Measurements from ENCODE around the gene ADGRA1. TPM values are rescaled to one million over a fixed set of nuclear protein-coding genes. Genes with fewer than 3 reads are reported as not detected.
"Not testable (repeated sequence)": the region's sequence is repeated elsewhere in the genome, so short reads cannot be mapped to it uniquely, and the experiment has no call there.

Gene ADGRA1
- total RNA-seq, 1 donor: not detected

GRCh38 chr10:133173860-133174640 lies 86.3 kb downstream of the ADGRA1 start:
- DNase-seq (ENCODE audit: low read depth): no peak
- TF ChIP-seq CTCF (IDR thresholded peaks at IDR 0.05; ENCODE audit: insufficient read depth, low read length): no peak

GRCh38 chr10:133174689-133175263 lies 87.1 kb downstream of the ADGRA1 start:
- DNase-seq (ENCODE audit: low read depth): no peak
- no peak for TF ChIP-seq CTCF (IDR thresholded peaks at IDR 0.05; ENCODE audit: insufficient read depth, low read length)
- H3K4me3 ChIP-seq (ENCODE audit: low read depth, low read length): no peak overlapping the region

More at GRCh38 chr10:133173860-133174640, 86.3 kb downstream of the ADGRA1 start:
- no peak overlapping the region for H3K4me3 ChIP-seq (ENCODE audit: low read depth, low read length)

- not testable (repeated sequence) for H3K4me3 ChIP-seq (ENCODE audit: low read depth, low read length); DNase-seq (ENCODE audit: low read depth)
These were observed 87.9 kb downstream of the ADGRA1 start for GRCh38 chr10:133175624-133176023.

GRCh38 chr10:133176546-133176945 lies 88.8 kb downstream of the ADGRA1 start:
- DNase-seq (ENCODE audit: low read depth): no peak
- no peak overlapping the region for H3K4me3 ChIP-seq (ENCODE audit: low read depth, low read length)
- no peak for TF ChIP-seq CTCF (IDR thresholded peaks at IDR 0.05; ENCODE audit: insufficient read depth, low read length)

GRCh38 chr10:133177380-133178157 lies 89.8 kb downstream of the ADGRA1 start:
- no peak overlapping the region for H3K4me3 ChIP-seq (ENCODE audit: low read depth, low read length)
- TF ChIP-seq CTCF (IDR thresholded peaks at IDR 0.05; ENCODE audit: insufficient read depth, low read length): no peak

GRCh38 chr10:133178357-133179127 lies 90.8 kb downstream of the ADGRA1 start:
- DNase-seq (ENCODE audit: low read depth): no peak
- no peak for TF ChIP-seq CTCF (IDR thresholded peaks at IDR 0.05; ENCODE audit: insufficient read depth, low read length)
- H3K4me3 ChIP-seq (ENCODE audit: low read depth, low read length): no peak overlapping the region

More at GRCh38 chr10:133177380-133178157, 89.8 kb downstream of the ADGRA1 start:
- DNase-seq (ENCODE audit: low read depth): no peak
